ENCODE measurements around the gene FRAS1. TPM values are rescaled to one million over a fixed set of nuclear protein-coding genes. Genes with fewer than 3 reads are reported as not detected.

The FRAS1 gene
- total RNA-seq, 1 experiment from 2014 or later: 0.23 TPM

- Histone ChIP-seq H3K4me3 (ENCODE audit: low read depth in 2 of 2, low read length in 2 of 2) (no peak overlapping the region), H3K4me1 (ENCODE audit: control insufficient read depth, insufficient read depth, low read length) (no peaks in the 10 kb centered on the region), H3K27me3 (ENCODE audit: control insufficient read depth, insufficient read depth, low read length) (no peaks in the 10 kb centered on the region), H3K9me3 (ENCODE audit: control insufficient read depth, insufficient read depth, low read depth, low read length) (no peaks in the 10 kb centered on the region), H3K27ac (ENCODE audit: low read length) (no peak overlapping the region), H3K36me3 (ENCODE audit: control insufficient read depth, insufficient read depth, low read length) (no peaks in the 10 kb centered on the region)
- ATAC-seq (no peak), DNase-seq (ENCODE audit: low read depth, low spot score) (no peak)
- in situ Hi-C loops (cut with HindIII; ENCODE audit: low pct_unique_long_range_greater_than_20kb, low sequenced_read_pairs): no loop called here
- BruUV-seq (replicated peaks): no TSS peak
- intact Hi-C loops (cut with micrococcal nuclease; ENCODE audit: unreplicated experiment): no loop called here
- ChIA-PET CTCF (no interaction called here), POLR2A (no interaction called here)
- no peak for TF ChIP-seq CTCF (IDR thresholded peaks at IDR 0.05)
- TF ChIP-seq SIN3A (IDR thresholded peaks at IDR 0.05; ENCODE audit: borderline replicate concordance, insufficient read depth, low read depth, low read length): no peak
- TF ChIP-seq REST (IDR thresholded peaks at IDR 0.05; ENCODE audit: insufficient read depth in 1 of 2, low read depth in 2 of 2, low read length in 1 of 2): no peak
- TF ChIP-seq POLR2AphosphoS5 (IDR thresholded peaks at IDR 0.05; ENCODE audit: low read depth, low read length): no peak
- no peak for TF ChIP-seq TCF7L2 (IDR thresholded peaks at IDR 0.05; ENCODE audit: low read depth, low read length)
Observed at GRCh38 chr4:78410225-78410624, 353.1 kb downstream of the FRAS1 start.

GRCh38 chr4:78410676-78411075 is 353.6 kb downstream of the FRAS1 start:
- ChIA-PET CTCF (no interaction called here), POLR2A (no interaction called here)
- TF ChIP-seq TCF7L2 (IDR thresholded peaks at IDR 0.05; ENCODE audit: low read depth, low read length): no peak
- TF ChIP-seq SIN3A (IDR thresholded peaks at IDR 0.05; ENCODE audit: borderline replicate concordance, insufficient read depth, low read depth, low read length): no peak
- TF ChIP-seq CTCF (IDR thresholded peaks at IDR 0.05): no peak
- TF ChIP-seq POLR2AphosphoS5 (IDR thresholded peaks at IDR 0.05; ENCODE audit: low read depth, low read length): no peak
- TF ChIP-seq REST (IDR thresholded peaks at IDR 0.05; ENCODE audit: insufficient read depth in 1 of 2, low read depth in 2 of 2, low read length in 1 of 2): no peak
- ATAC-seq (no peak), DNase-seq (ENCODE audit: low read depth, low spot score) (no peak)
- in situ Hi-C loops (cut with HindIII; ENCODE audit: low pct_unique_long_range_greater_than_20kb, low sequenced_read_pairs): no loop called here
- no TSS peak for BruUV-seq (replicated peaks)
- H3K4me3 ChIP-seq (ENCODE audit: low read depth in 2 of 2, low read length in 2 of 2): no peak overlapping the region
- no peaks in the 10 kb centered on the region for H3K27me3 ChIP-seq (ENCODE audit: control insufficient read depth, insufficient read depth, low read length)
- no peaks in the 10 kb centered on the region for H3K9me3 ChIP-seq (ENCODE audit: control insufficient read depth, insufficient read depth, low read depth, low read length)
- no peaks in the 10 kb centered on the region for H3K4me1 ChIP-seq (ENCODE audit: control insufficient read depth, insufficient read depth, low read length)
- intact Hi-C loops (cut with micrococcal nuclease; ENCODE audit: unreplicated experiment): no loop called here
- H3K36me3 ChIP-seq (ENCODE audit: control insufficient read depth, insufficient read depth, low read length): no peaks in the 10 kb centered on the region
- H3K27ac ChIP-seq (ENCODE audit: low read length): no peak overlapping the region

Measured in Panc1 (cell line).